Neural cell (in vitro differentiated cells): Measurements from ENCODE around the gene GRM4. TPM values are rescaled to one million over a fixed set of nuclear protein-coding genes. Genes with fewer than 3 reads are reported as not detected.

Source experiments
- H2AFZ ChIP-seq: fragments of 200-600, 300-800 bp; sonication (generic), shearing (Covaris generic); 2 replicates; pipeline ENCODE4 v1.6.0; 2014; ENCODE audit warnings: low read depth, mild to moderate bottlenecking, antibody characterized with exemption, low read length, moderate library complexity
- H3F3A ChIP-seq: fragments of 200-600 bp; shearing (Covaris generic); 2 replicates; pipeline ENCODE4 v1.6.1; 2016; ENCODE audit warnings: mild to moderate bottlenecking, moderate library complexity, mixed read lengths, antibody characterized with exemption, low read length; ENCODE audit not compliant: insufficient read depth, poor library complexity, severe bottlenecking
- H3K27ac ChIP-seq: fragments of 200-600, 300-800 bp; sonication (generic), shearing (Covaris generic); 2 replicates; pipeline ENCODE4 v1.5.1; 2014; ENCODE audit warnings: mild to moderate bottlenecking, low read length, moderate library complexity
- H3K27me3 ChIP-seq: fragments of 300-800, 200-600 bp; sonication (generic), shearing (Covaris generic); 2 replicates; pipeline ENCODE4 v1.6.0; 2014; ENCODE audit warnings: mild to moderate bottlenecking, low read depth, low read length, moderate library complexity; ENCODE audit not compliant: insufficient read depth
- H3K36me3 ChIP-seq: fragments of 300-800, 200-600 bp; sonication (generic), shearing (Covaris generic); 2 replicates; pipeline ENCODE4 v1.5.1; 2014; ENCODE audit warnings: mild to moderate bottlenecking, antibody characterized with exemption, low read length, moderate library complexity; ENCODE audit not compliant: insufficient read depth
- H3K4me2 ChIP-seq: fragments of 300-800, 200-600 bp; sonication (generic), shearing (Covaris generic); 2 replicates; pipeline ENCODE4 v1.6.0; 2014; ENCODE audit warnings: mild to moderate bottlenecking, low read length
- H3K4me3 ChIP-seq: fragments of 300-800, 200-600 bp; sonication (generic), shearing (Covaris generic); 2 replicates; pipeline ENCODE4 v1.5.1; 2014; ENCODE audit warnings: mild to moderate bottlenecking, low read length, moderate library complexity
- H3K79me2 ChIP-seq: fragments of 200-600 bp; shearing (Covaris generic); replicated peaks from 2 replicates; pipeline ENCODE4 v1.6.0; 2014; ENCODE audit warnings: mild to moderate bottlenecking, low read length, moderate library complexity; ENCODE audit not compliant: insufficient read depth
- H3K9ac ChIP-seq: fragments of 300-800, 200-600 bp; sonication (generic), shearing (Covaris generic); 2 replicates; pipeline ENCODE4 v1.6.1; 2016; ENCODE audit warnings: mild to moderate bottlenecking, low read length, mixed read lengths
- H3K9me2 ChIP-seq: fragments of 200-600 bp; shearing (Covaris generic); 2 replicates; pipeline ENCODE4 v1.6.1; 2016; ENCODE audit warnings: mild to moderate bottlenecking, low read length, mixed read lengths; ENCODE audit not compliant: insufficient read depth
- H3K9me3 ChIP-seq: fragments of 200-600, 300-800 bp; sonication (generic), shearing (Covaris generic); 2 replicates; pipeline ENCODE4 v1.6.1; 2016; ENCODE audit warnings: mild to moderate bottlenecking, mixed run types, low read length, moderate library complexity, mixed read lengths
- H4K20me1 ChIP-seq: fragments of 200-600 bp; shearing (Covaris generic); 2 replicates; pipeline ENCODE4 v1.6.1; 2016; ENCODE audit warnings: mild to moderate bottlenecking, mixed run types; ENCODE audit not compliant: insufficient read depth
- CTCF ChIP-seq: fragments of 450-650 bp; IDR thresholded peaks from 2 replicates; pipeline ENCODE4 v1.5.1; 2014; ENCODE audit warnings: antibody characterized with exemption, mild to moderate bottlenecking, moderate library complexity; ENCODE audit not compliant: poor library complexity, severe bottlenecking
- EP300 ChIP-seq: fragments of 450-650 bp; conservative IDR thresholded peaks from 2 replicates; pipeline ENCODE4 v1.6.1; 2014; ENCODE audit warnings: antibody characterized with exemption, mild to moderate bottlenecking, moderate library complexity; ENCODE audit not compliant: poor library complexity, severe bottlenecking
- EZH2 ChIP-seq: fragments of 200-600, 300-800 bp; shearing (Covaris generic), sonication (generic); IDR thresholded peaks from 2 replicates; pipeline ENCODE4 v1.6.1; 2014; ENCODE audit warnings: antibody characterized with exemption, low read length, borderline replicate concordance, mild to moderate bottlenecking; ENCODE audit not compliant: insufficient read depth, poor library complexity, severe bottlenecking
- MXI1 ChIP-seq: fragments of 450-650 bp; conservative IDR thresholded peaks from 2 replicates; pipeline ENCODE4 v1.6.1; 2014; ENCODE audit warnings: antibody characterized with exemption, mild to moderate bottlenecking; ENCODE audit not compliant: poor library complexity, severe bottlenecking
- POLR2AphosphoS5 ChIP-seq: IDR thresholded peaks from 2 replicates; pipeline ENCODE4 v1.6.1; 2012
- RAD21 ChIP-seq: fragments of 450-650 bp; conservative IDR thresholded peaks from 2 replicates; pipeline ENCODE4 v1.6.1; 2014; ENCODE audit warnings: antibody characterized with exemption, mild to moderate bottlenecking, moderate library complexity
- REST ChIP-seq: IDR thresholded peaks from 2 replicates; pipeline ENCODE4 v1.6.1; 2012; ENCODE audit warnings: borderline replicate concordance
- SMC3 ChIP-seq: fragments of 450-650 bp; conservative IDR thresholded peaks from 2 replicates; pipeline ENCODE4 v1.6.1; 2014; ENCODE audit warnings: antibody characterized with exemption, mild to moderate bottlenecking, moderate library complexity; ENCODE audit not compliant: poor library complexity
- TAF1 ChIP-seq: IDR thresholded peaks from 2 replicates; pipeline ENCODE4 v1.6.1; 2012; ENCODE audit warnings: low read depth
- polyA plus RNA-seq: library from polyadenylated mRNA; depleted of rRNA; stranded (reverse); fragments of >200 nt; gene quantifications from 2 replicates; pipeline ENCODE4 v1.2.3, GENCODE V29; 2014

The GRM4 gene
- polyA plus RNA-seq, 1 donor from 2014 or later = 2.1 TPM

- no peak overlapping the region for H3K9ac ChIP-seq
- no peaks in the 10 kb centered on the region for H3K9me2 ChIP-seq
- no peaks in the 10 kb centered on the region for H3K79me2 ChIP-seq
- no peaks in the 10 kb centered on the region for H4K20me1 ChIP-seq
- H3K4me3 ChIP-seq = no peak overlapping the region
- H3K27me3 ChIP-seq = no peaks in the 10 kb centered on the region
- H3K36me3 ChIP-seq = no peaks in the 10 kb centered on the region
- H3K27ac ChIP-seq = no peak overlapping the region
- no peaks in the 10 kb centered on the region for H3K9me3 ChIP-seq
- TF ChIP-seq MXI1 = no peak
- TF ChIP-seq SMC3 = no peak
- no peak for TF ChIP-seq TAF1
- TF ChIP-seq CTCF = no peak
- TF ChIP-seq POLR2AphosphoS5 = no peak
- no peak for TF ChIP-seq RAD21
- TF ChIP-seq REST = no peak
- TF ChIP-seq EZH2 = no peak
- TF ChIP-seq EP300 = no peak
- H3K4me2 ChIP-seq = no peak overlapping the region
- no peak overlapping the region for H2AFZ ChIP-seq
- H3F3A ChIP-seq = no peaks in the 10 kb centered on the region
Observed at GRCh38 chr6:34041385-34041784, 104.5 kb downstream of the GRM4 start.

- no peaks in the 10 kb centered on the region for H3K27me3 ChIP-seq
Observed at GRCh38 chr6:34039943-34040342, 105.9 kb downstream of the GRM4 start.

More at GRCh38 chr6:34039943-34040342, 105.9 kb downstream of the GRM4 start:
- Histone ChIP-seq H4K20me1 (no peaks in the 10 kb centered on the region), H3K4me2 (no peak overlapping the region), H3K27ac (no peak overlapping the region), H3K9me3 (no peaks in the 10 kb centered on the region), H3F3A (no peaks in the 10 kb centered on the region), H3K79me2 (no peaks in the 10 kb centered on the region), H3K4me3 (no peak overlapping the region), H3K9ac (no peak overlapping the region), H3K9me2 (no peaks in the 10 kb centered on the region), H3K36me3 (no peaks in the 10 kb centered on the region), H2AFZ (no peak overlapping the region)
- no peak for TF ChIP-seq REST
- TF ChIP-seq CTCF = no peak
- TF ChIP-seq MXI1 = no peak
- TF ChIP-seq EP300 = no peak
- no peak for TF ChIP-seq EZH2
- no peak for TF ChIP-seq TAF1
- TF ChIP-seq SMC3 = no peak
- no peak for TF ChIP-seq POLR2AphosphoS5
- TF ChIP-seq RAD21 = no peak
